HepG2 (cell line): ENCODE results near the gene ZNF189. TPM values are rescaled to one million over a fixed set of nuclear protein-coding genes. Genes with fewer than 3 reads are reported as not detected.
A peak's percentile ranks its signal among the peaks of the same experiment; 100 is the strongest.

Experiments
- CENPBD1 ChIP-seq: sonication (generic); formaldehyde crosslinking; IDR thresholded peaks from 2 replicates; pipeline ENCODE4 v1.8.0; 2022; ENCODE audit warnings: missing genetic modification reagents, low read depth, mild to moderate bottlenecking, borderline replicate concordance
- CREB3 ChIP-seq: sonication (generic); formaldehyde crosslinking; IDR thresholded peaks from 2 replicates; pipeline ENCODE4 v1.5.0; 2020; ENCODE audit warnings: missing genetic modification reagents
- HOXA3 ChIP-seq: sonication (generic); formaldehyde crosslinking; IDR thresholded peaks from 2 replicates; pipeline ENCODE4 v1.5.0; 2020; ENCODE audit warnings: missing genetic modification reagents
- IRX3 ChIP-seq: sonication (generic); formaldehyde crosslinking; IDR thresholded peaks from 2 replicates; pipeline ENCODE4 v1.8.1; 2023; ENCODE audit warnings: mild to moderate bottlenecking, low read depth, missing genetic modification reagents, borderline replicate concordance
- KAT7 ChIP-seq: IDR thresholded peaks from 2 replicates; pipeline ENCODE4 v1.6.1; 2018; ENCODE audit warnings: borderline replicate concordance, missing compliant biosample characterization
- KDM3A ChIP-seq: IDR thresholded peaks from 2 replicates; pipeline ENCODE4 v1.6.1; 2018; ENCODE audit warnings: low read depth, missing compliant biosample characterization
- KLF15 ChIP-seq: sonication (generic); formaldehyde crosslinking; IDR thresholded peaks from 2 replicates; pipeline ENCODE4 v1.8.1; 2023; ENCODE audit warnings: borderline replicate concordance, mild to moderate bottlenecking, inconsistent platforms, missing genetic modification reagents, mixed read lengths
- NFAT5 ChIP-seq: sonication (generic); formaldehyde crosslinking; IDR thresholded peaks from 2 replicates; pipeline ENCODE4 v1.4.0; 2020; ENCODE audit warnings: missing genetic modification reagents
- NFKBIZ ChIP-seq: IDR thresholded peaks from 2 replicates; pipeline ENCODE4 v1.6.1; 2018; ENCODE audit warnings: missing genetic modification reagents, missing compliant biosample characterization
- NRL ChIP-seq: sonication (generic); formaldehyde crosslinking; IDR thresholded peaks from 2 replicates; pipeline ENCODE4 v1.5.0; 2020; ENCODE audit warnings: missing genetic modification reagents, mild to moderate bottlenecking, moderate library complexity, borderline replicate concordance
- PCBP1 ChIP-seq: fragments of 200-400 bp; formaldehyde crosslinking; IDR thresholded peaks from 2 replicates; pipeline ENCODE4 v1.6.1; 2017; ENCODE audit warnings: mild to moderate bottlenecking, low read depth, low read length, borderline replicate concordance
- POLR2AphosphoS2 ChIP-seq: IDR thresholded peaks from 2 replicates; pipeline ENCODE4 v1.6.1; 2011; ENCODE audit warnings: low read depth, low read length, improper control_type of control experiment
- RFX5 ChIP-seq: IDR thresholded peaks from 2 replicates; pipeline ENCODE4 v1.6.1; 2011; ENCODE audit warnings: low read depth, low read length, improper control_type of control experiment
- ZBTB25 ChIP-seq: IDR thresholded peaks from 2 replicates; pipeline ENCODE4 v1.6.1; 2018; ENCODE audit warnings: missing genetic modification reagents
- ZNF12 ChIP-seq: sonication (generic); formaldehyde crosslinking; IDR thresholded peaks from 2 replicates; pipeline ENCODE4 v1.5.0; 2020; ENCODE audit warnings: missing genetic modification reagents
- ZNF335 ChIP-seq: sonication (generic); formaldehyde crosslinking; IDR thresholded peaks from 2 replicates; pipeline ENCODE4 v1.4.0; 2020; ENCODE audit warnings: missing genetic modification reagents
- ZNF496 ChIP-seq: sonication (generic); formaldehyde crosslinking; IDR thresholded peaks from 2 replicates; pipeline ENCODE4 v1.8.1; 2023; ENCODE audit warnings: mild to moderate bottlenecking, moderate library complexity, missing genetic modification reagents; ENCODE audit not compliant: insufficient replicate concordance
- ZNF503 ChIP-seq: sonication (generic); formaldehyde crosslinking; IDR thresholded peaks from 2 replicates; pipeline ENCODE4 v1.4.0; 2020; ENCODE audit warnings: missing genetic modification reagents
- ZNF670 ChIP-seq: sonication (generic); formaldehyde crosslinking; IDR thresholded peaks from 2 replicates; pipeline ENCODE4 v1.8.0; 2022; ENCODE audit warnings: mild to moderate bottlenecking, missing genetic modification reagents, borderline replicate concordance
- ZNF737 ChIP-seq: sonication (generic); formaldehyde crosslinking; IDR thresholded peaks from 2 replicates; pipeline ENCODE4 v1.5.0; 2020; ENCODE audit warnings: missing genetic modification reagents, mild to moderate bottlenecking, borderline replicate concordance
- polyA plus RNA-seq, 8 experiments: library from polyadenylated mRNA; depleted of rRNA in 3 of 8; stranded (reverse) in 7 of 8; unstranded in 1 of 8; fragments of >200 nt; fragmentation: Illumina TruSeq in 4 of 8; extraction: Trizol in 4 of 8; gene quantifications; 2 replicates each; pipeline versions ENCODE4 v1.2.1 to v1.2.3, GENCODE V29; 2011 to 2016; ENCODE audit warnings: low read depth in 4 of 8, missing spikeins in 1 of 8, mixed read lengths in 1 of 8; ENCODE audit not compliant: insufficient read depth in 1 of 8
- total RNA-seq, 5 experiments: library from RNA; depleted of rRNA; stranded (reverse); fragments of >200 nt; fragmentation: Illumina TruSeq; extraction: Trizol; gene quantifications; 2 replicates each; pipeline ENCODE4 v1.2.3, GENCODE V29; 2016; ENCODE audit warnings: low read depth in 1 of 5

Gene ZNF189
- total and polyA plus RNA-seq, 2 of the 13 experiments (the other 11 are each of a cell fraction or from before 2014, with no cell fraction given): 8.4 to 50.0 TPM

- no peak for TF ChIP-seq NFAT5 (CRISPR knock-in tag)
- 0 out of 2 replicates have a peak, but pooled peaks have one; percentile 66 for TF ChIP-seq KDM3A (CRISPR knock-in tag)
- no peak for TF ChIP-seq CREB3 (CRISPR knock-in tag)
- TF ChIP-seq ZNF335: no peak
- TF ChIP-seq ZNF503 (CRISPR knock-in tag): peak; percentile 87; the same call in 1 of the 2 replicates
- TF ChIP-seq ZNF496 (CRISPR knock-in tag): no peak
- TF ChIP-seq ZNF737 (CRISPR knock-in tag): no peak
- peak; percentile 41; the same call in 1 of the 2 replicates for TF ChIP-seq ZNF12
- no peak for TF ChIP-seq POLR2AphosphoS2
- TF ChIP-seq NFKBIZ (CRISPR knock-in tag): no peak
- TF ChIP-seq KAT7 (CRISPR knock-in tag): no peak
- TF ChIP-seq ZNF670 (CRISPR knock-in tag): peak; percentile 91; the same call in 1 of the 2 replicates
- peak; percentile 75 for TF ChIP-seq HOXA3 (CRISPR knock-in tag)
- no peak for TF ChIP-seq KLF15
- no peak for TF ChIP-seq RFX5
- TF ChIP-seq CENPBD1 (CRISPR knock-in tag): no peak
- no peak; the same call in 1 of the 2 replicates for TF ChIP-seq IRX3 (CRISPR knock-in tag)
- TF ChIP-seq PCBP1: no peak
- TF ChIP-seq ZBTB25 (CRISPR knock-in tag): peak; percentile 64; the same call in 1 of the 2 replicates
- no peak for TF ChIP-seq NRL (CRISPR knock-in tag)
Observed at GRCh38 chr9:101421653-101422065, 23.0 kb downstream of the ZNF189 start (continued).
